Renal cortex interstitium (tissue), 11 donors: Measurements from ENCODE around the gene COX7A1. TPM values are rescaled to one million over a fixed set of nuclear protein-coding genes. Genes with fewer than 3 reads are reported as not detected.

Source experiments
- DNase-seq, 11 donors: peaks; one replicate each; pipeline ENCODE4 v3.0.0-alpha.2; 2013; ENCODE audit warnings: low read depth in 9 of 11, low spot score in 4 of 11; ENCODE audit errors: extremely low read depth in 1 of 11
- polyA plus RNA-seq, 3 donors: library from polyadenylated mRNA; unstranded; fragments of 120-200 nt; gene quantifications; one replicate each; pipeline ENCODE4 v1.2.1, GENCODE V29; 2013; ENCODE audit not compliant: insufficient read length in 3 of 3

The COX7A1 gene
- polyA plus RNA-seq, 3 donors: 16.5 to 30.8 (median 30.2) TPM

GRCh38 chr19:36120984-36121358 lies 31.3 kb downstream of the COX7A1 start:
- no peak for DNase-seq

GRCh38 chr19:36120092-36120983 lies 31.9 kb downstream of the COX7A1 start:
- DNase-seq: no peak

GRCh38 chr19:36116344-36116637 lies 36.0 kb downstream of the COX7A1 start:
- no peak for DNase-seq

- DNase-seq: no peak
These were observed 36.5 kb downstream of the COX7A1 start, which contains the start of gene TBCB for GRCh38 chr19:36115453-36116343. Gene TBCB, plus strand, starts transcription at chr19:36115468. Its CDS starts 93 bp downstream, at chr19:36115561.

- DNase-seq: peak; percentile 98 to 100 (median 99)
These were observed 37.4 kb downstream of the COX7A1 start, which contains the start of gene POLR2I for GRCh38 chr19:36114721-36115452. Gene POLR2I, minus strand, starts transcription at chr19:36114875. Its CDS starts 19 bp downstream, at chr19:36114856.

DNA sequence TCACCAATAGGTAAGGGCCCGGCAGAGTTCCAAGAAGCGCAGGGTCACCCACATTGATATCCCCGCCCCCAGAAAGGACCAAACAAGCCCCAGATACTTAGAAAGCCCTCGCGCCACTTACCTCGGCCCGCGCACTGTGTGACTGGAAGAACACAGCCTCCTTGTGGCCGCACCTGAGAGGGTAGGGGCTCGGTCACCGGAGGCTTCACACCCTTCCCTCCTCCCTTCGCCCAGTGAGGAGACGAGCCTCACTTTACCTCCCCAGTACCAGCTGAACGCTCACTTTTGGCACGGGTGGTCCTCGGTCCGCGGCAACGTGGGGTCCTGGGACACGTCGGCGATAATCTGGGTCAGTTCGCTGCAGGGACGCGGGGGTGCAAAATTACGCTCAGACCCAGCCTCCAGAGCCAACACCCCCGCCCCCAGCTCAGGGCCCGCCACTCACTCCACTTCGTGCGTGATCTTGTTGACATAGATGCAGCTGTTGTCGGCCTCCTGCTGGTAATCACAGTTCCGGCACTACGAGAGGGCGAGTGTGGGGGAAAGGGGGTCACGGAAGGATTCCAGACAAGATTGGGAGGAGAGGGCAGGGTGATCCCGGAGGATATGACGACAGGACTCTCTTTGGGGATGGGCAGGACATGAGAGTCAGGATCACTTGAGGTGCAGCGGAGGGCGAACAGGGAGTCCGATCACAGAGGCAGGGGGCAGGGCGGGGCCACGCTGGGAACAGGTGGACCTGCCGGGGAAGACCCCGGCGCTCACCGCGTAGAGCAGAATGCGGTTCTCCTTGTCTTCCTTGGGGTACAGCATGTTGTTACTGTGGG lies 38.1 kb downstream of the COX7A1 start:
- DNase-seq: peak in 1 of 11 donors; percentile 17

DNA sequence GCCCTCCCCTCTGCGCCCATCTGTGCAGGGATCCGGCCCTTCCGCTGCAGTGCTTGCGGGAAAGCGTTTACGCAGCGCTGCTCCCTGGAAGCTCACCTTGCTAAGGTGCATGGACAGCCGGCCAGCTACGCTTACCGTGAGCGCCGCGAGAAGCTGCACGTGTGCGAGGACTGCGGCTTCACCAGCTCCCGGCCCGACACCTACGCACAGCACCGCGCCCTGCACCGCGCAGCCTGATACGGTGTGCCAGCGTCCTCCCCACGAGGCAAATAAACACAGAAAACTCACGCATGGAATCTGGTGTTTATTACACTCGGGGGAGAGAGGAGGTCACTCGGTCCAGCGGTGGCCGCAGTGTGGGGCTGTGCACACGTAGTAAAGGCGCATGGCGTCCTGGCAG lies 38.8 kb downstream of the COX7A1 start:
- DNase-seq: no peak

- DNase-seq: no peak
These were observed 39.6 kb downstream of the COX7A1 start for GRCh38 chr19:36112678-36113077.

GRCh38 chr19:36111200-36111539 lies 41.1 kb downstream of the COX7A1 start:
- DNase-seq: no peak

GRCh38 chr19:36110487-36111199 lies 41.6 kb downstream of the COX7A1 start, which contains the start of gene OVOL3:
Gene OVOL3, plus strand, starts transcription at chr19:36111143. Its CDS starts 60 bp downstream, at chr19:36111203.
- DNase-seq: no peak

GRCh38 chr19:36108684-36109083 lies 43.6 kb downstream of the COX7A1 start:
- no peak for DNase-seq

GRCh38 chr19:36106991-36107390 lies 45.3 kb downstream of the COX7A1 start:
- DNase-seq: no peak

DNA sequence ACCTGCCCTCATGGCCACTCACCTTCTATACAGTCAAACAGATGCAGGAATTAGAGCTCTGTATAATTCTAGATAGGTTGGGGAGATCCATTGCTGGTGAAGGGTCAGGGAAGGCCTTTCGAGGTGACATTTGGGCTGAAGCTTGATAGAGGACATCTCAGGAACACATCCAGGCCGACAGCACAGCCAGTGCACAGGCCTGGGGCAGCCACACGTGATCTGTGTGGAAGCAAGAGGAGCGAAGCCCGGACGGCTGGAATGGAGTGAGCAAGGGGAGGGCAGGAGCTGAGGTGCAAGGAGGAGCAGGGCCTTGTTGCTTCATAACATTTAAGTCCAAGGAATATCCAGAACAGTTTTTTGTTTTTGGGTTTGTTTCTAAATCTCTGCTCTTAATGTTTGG lies 45.8 kb downstream of the COX7A1 start:
- DNase-seq: no peak

DNA sequence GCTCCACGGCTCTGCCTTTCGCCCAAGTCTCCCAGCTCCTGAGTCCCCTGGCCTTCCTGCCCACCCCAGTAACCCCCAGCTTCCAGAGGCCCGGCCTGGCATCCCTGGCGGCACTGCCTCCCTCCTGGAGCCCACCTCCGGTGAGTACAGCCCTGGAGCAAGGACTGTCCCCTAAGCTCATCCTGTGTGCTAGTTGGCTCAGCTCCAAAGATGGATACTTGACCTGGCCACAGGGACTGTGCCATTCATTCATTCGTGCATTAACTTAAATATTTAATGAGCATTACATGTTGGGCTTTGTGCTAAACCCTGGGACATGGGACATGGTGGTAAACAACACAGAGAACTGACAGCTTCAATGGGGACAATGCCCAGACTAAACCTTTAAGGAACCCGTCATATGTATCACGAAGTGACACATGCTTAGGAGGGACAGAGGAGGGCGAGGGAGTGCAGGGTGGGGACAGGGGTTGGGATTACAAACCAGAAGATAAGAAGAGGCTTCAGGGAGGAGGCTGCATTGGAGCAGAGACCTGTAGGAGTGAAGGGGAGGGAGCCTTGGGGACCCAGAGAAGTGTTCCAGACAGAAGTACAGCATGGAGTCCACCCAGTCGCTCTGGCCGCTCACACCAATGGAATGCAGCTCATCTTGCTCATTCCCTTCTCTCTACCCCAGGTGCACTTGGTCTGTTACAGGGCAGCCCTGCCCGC lies 48.2 kb downstream of the COX7A1 start:
- no peak for DNase-seq

GRCh38 chr19:36103040-36103626 lies 49.1 kb downstream of the COX7A1 start:
- DNase-seq: no peak

DNA sequence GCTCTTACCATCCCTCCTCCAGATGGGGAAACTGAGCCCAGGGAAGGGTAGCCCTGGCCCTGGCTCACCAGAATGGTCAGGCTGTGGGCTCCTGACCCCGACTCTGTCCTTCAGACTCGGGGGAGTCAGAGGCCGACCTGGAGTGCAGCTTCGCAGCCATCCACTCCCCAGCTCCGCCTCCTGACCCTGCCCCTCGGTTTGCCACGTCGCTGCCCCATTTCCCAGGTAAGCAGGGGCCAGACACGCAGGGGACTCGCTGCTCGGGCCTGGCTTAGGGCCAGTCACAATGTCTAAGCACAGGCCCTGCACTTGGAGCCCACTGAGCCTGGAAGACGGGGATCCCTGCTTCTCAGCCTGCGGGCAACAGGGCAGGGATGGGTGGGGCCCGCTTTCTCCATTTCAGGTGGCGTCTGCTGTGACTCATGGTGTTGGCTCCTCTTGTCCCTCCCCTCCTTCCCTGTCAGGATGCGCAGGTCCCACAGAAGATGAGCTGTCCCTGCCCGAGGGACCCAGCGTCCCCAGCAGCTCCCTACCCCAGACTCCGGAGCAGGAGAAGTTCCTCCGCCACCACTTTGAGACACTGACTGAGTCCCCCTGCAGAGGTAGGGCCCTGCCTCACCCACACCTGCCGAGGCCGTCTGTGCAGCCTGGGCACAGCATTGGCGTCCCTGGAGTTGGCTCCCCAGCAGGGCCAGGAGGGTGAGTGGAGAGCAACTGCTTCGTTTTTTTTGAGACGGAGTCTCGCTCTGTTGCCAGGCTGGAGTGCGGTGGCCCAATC lies 50.5 kb downstream of the COX7A1 start:
- no peak for DNase-seq
